HTR-8/SVneo (cell line): ENCODE data around the gene C4A.
"Not testable (repeated sequence)": the region's sequence is repeated elsewhere in the genome, so short reads cannot be mapped to it uniquely, and the experiment has no call there.

Experiments
- DNase-seq: peaks from one replicate; pipeline ENCODE4 v3.0.0; 2011; ENCODE audit warnings: low spot score, mixed read lengths; ENCODE audit not compliant: insufficient read length
- FAIRE-seq: peaks from 2 replicates; lab custom pipeline; 2011; peaks lifted over from hg19 to GRCh38; lab: Jason Lieb, UNC

Gene C4A

DNA sequence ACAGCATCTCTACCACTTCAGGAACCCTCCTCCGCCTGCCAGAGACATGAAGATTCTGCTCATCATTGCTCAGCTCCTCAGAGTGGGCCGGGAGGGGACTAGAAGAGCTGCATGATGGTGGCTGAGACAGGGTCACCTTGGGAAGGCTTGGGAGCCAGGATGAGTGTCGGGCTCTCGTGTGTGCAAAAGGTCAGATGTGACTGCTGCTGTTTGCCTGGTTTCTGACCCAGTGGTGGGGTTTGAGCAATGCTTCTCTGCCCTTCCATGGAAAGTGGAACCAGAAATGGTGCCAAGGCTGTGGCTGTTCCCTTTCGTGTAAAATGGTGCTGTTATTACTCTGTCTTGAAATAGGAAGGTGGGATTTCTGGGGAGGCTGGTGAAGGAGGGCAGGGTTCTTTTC lies 31.9 kb downstream of the C4A start:
- DNase-seq, result not testable (repeated sequence)
- peak; percentile 16 for FAIRE-seq

DNA sequence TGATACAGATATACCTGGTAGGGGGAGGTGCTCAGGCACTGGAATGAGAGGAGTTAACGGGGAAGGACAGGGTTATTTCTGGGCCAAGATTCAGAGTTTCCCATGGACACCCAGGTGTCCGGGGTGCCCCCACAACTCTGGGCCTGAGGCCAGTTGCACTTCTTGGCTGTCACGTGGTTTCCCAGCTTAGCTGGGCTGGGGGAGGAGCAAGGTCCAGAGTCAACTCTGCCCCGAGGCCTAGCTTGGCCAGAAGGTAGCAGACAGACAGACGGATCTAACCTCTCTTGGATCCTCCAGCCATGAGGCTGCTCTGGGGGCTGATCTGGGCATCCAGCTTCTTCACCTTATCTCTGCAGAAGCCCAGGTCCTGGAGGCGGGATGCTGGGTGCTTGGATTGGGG lies 32.7 kb downstream of the C4A start, which contains the start of gene C4B:
TSS of gene C4B (plus strand) at position 249 of the 400 bp plus-strand sequence. CDS start at position 300, 51 bp downstream.
- DNase-seq, FAIRE-seq: not testable (repeated sequence)

DNA sequence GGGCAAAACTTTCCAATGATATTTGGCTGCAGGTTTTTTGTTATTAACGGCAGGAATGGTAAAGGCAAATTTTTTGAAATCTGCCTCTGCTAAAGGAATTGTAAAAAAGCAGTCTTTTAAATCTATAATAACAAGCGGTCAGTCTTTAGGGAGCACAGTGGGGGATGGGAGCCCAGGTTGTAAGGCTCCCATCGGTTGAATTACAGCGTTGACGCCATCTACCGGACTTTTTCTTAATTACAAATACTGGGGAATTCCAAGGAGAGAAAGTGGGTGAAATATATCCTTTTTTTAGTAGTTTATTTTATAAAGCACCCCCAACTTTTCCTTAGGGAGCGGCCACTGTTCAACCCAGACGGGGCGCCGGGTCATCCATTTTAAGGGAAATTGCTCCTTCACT lies 40.2 kb downstream of the C4A start:
- FAIRE-seq, result not testable (repeated sequence)

GRCh38 chr6:32028631-32029030 lies 46.8 kb downstream of the C4A start:
- not testable (repeated sequence) for DNase-seq
- peak; percentile 73 for FAIRE-seq

More for the DNA sequence above, 40.2 kb downstream of the C4A start:
- not testable (repeated sequence) for DNase-seq

- FAIRE-seq, DNase-seq: not testable (repeated sequence)
Measured at GRCh38 chr6:32029553-32029952, 47.7 kb downstream of the C4A start.

- DNase-seq, FAIRE-seq: not testable (repeated sequence)
Measured at GRCh38 chr6:32035283-32036013, 53.6 kb downstream of the C4A start.

- not testable (repeated sequence) for DNase-seq, FAIRE-seq
Measured at GRCh38 chr6:32037136-32037535, 55.3 kb downstream of the C4A start.

DNA sequence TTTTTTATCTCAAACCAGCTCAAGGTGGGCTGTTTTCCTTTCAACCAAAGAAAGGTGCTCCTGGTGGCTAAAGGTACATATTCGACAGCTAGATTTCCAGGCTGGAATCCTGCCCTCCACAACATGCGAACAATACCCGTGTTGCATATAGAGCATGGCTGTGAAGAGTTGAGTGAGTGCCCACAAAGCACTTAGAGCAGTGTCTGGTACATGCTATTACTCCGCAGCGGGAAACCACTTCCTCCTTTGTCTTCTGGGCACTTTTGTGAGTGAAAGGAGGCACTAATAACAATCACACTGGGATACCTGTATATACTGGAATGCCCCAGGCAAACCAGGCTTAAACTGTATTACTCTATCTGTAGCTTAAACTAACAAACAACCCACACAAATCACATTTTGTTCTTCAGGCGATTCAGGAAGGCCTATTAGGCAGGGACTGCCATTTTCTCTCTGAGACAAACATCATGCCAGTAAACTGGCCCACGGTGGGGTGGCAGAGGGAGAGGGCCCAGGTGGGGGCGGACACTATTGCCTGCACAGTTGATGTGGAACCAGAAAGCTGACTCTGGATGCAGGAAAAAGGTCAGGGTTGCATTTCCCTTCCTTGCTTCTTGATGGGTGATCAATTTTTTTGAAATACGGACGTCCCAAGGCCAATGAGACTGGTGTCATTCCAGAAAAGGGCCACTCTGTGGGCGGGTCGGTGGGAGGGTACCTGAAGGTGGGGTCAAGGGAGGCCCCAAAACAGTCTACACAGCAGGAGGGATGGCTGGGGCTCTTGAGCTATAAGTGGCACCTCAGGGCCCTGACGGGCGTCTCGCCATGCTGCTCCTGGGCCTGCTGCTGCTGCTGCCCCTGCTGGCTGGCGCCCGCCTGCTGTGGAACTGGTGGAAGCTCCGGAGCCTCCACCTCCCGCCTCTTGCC lies 56.0 kb downstream of the C4A start, which contains the start of gene CYP21A2:
TSS of gene CYP21A2 (plus strand) at position 818 of the 927 bp plus-strand sequence. CDS start at position 826, 8 bp downstream.
- DNase-seq, FAIRE-seq: not testable (repeated sequence)

DNA sequence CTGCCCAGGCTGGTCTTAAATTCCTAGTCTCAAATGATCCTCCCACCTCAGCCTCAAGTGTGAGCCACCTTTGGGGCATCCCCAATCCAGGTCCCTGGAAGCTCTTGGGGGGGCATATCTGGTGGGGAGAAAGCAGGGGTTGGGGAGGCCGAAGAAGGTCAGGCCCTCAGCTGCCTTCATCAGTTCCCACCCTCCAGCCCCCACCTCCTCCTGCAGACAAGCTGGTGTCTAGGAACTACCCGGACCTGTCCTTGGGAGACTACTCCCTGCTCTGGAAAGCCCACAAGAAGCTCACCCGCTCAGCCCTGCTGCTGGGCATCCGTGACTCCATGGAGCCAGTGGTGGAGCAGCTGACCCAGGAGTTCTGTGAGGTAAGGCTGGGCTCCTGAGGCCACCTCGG lies 57.0 kb downstream of the C4A start:
- not testable (repeated sequence) for DNase-seq, FAIRE-seq

DNA sequence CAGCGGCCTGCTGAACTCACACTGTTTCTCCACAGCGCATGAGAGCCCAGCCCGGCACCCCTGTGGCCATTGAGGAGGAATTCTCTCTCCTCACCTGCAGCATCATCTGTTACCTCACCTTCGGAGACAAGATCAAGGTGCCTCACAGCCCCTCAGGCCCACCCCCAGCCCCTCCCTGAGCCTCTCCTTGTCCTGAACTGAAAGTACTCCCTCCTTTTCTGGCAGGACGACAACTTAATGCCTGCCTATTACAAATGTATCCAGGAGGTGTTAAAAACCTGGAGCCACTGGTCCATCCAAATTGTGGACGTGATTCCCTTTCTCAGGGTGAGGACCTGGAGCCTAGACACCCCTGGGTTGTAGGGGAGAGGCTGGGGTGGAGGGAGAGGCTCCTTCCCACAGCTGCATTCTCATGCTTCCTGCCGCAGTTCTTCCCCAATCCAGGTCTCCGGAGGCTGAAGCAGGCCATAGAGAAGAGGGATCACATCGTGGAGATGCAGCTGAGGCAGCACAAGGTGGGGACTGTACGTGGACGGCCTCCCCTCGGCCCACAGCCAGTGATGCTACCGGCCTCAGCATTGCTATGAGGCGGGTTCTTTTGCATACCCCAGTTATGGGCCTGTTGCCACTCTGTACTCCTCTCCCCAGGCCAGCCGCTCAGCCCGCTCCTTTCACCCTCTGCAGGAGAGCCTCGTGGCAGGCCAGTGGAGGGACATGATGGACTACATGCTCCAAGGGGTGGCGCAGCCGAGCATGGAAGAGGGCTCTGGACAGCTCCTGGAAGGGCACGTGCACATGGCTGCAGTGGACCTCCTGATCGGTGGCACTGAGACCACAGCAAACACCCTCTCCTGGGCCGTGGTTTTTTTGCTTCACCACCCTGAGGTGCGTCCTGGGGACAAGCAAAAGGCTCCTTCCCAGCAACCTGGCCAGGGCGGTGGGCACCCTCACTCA lies 57.7 kb downstream of the C4A start:
- not testable (repeated sequence) for FAIRE-seq, DNase-seq

- not testable (repeated sequence) for DNase-seq, FAIRE-seq
Measured at GRCh38 chr6:32040299-32041049, 58.6 kb downstream of the C4A start.

GRCh38 chr6:32041050-32041321 lies 59.1 kb downstream of the C4A start:
- not testable (repeated sequence) for DNase-seq, FAIRE-seq

- not testable (repeated sequence) for FAIRE-seq, DNase-seq
Measured at GRCh38 chr6:32041385-32041784, 59.5 kb downstream of the C4A start.

DNA sequence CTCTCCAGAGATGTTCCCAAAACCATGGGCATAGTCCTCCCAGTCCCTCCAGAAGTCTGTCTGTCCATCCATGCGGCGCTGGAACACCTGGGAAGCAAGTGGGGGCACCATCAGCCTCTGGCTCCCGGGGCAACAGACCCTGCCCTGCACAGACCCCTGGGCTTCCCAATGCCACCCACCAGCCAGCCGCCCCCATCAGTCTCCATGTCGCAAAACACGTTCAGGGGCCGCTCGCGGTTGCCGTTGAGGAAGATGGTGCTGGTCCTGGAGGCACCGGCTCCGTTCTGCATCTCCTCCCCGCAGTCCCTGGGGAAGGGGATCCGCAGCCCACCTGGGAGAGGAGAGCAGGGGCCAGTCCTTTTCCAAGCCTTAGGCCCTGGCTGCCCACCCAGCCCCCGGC lies 60.4 kb downstream of the C4A start:
- not testable (repeated sequence) for DNase-seq, FAIRE-seq

- not testable (repeated sequence) for DNase-seq, FAIRE-seq
Measured at GRCh38 chr6:32043589-32044380, 61.9 kb downstream of the C4A start.

DNA sequence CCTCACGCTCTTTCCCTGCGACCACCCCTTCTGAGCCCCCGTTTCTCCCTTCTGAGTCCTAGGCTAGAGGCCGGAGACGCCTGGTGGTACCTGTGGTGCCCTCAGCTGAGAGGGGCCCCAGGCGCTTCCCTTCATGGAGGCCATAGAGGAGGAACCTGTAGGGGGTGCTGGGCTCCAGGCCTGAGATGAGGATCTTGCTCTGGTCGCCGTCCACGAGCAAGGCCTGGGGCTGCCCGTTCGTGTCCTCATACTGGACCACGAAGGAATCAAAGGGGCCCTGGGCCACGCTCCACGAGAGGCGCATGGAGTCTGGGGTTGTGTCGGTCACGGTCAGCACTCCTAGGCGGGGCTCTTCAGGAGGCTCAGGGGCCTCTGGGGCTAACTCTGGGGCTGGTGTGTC lies 63.1 kb downstream of the C4A start:
- not testable (repeated sequence) for FAIRE-seq, DNase-seq

GRCh38 chr6:32045811-32046449 lies 64.1 kb downstream of the C4A start:
- FAIRE-seq (peak; percentile 79), DNase-seq (no peak)
